HG03097 (cell line): Measurements from ENCODE around the gene TMEM181.

Experiments used
- ATAC-seq: cut with Tn5 transposase; IDR thresholded peaks from one replicate; pipeline ENCODE4 v1.9.1; 2021; ENCODE audit not compliant: unreplicated experiment, low FRiP score

TMEM181 gene

GRCh38 chr6:158560836-158561320 lies 987 bp downstream of the TMEM181 start:
- ATAC-seq, result no peak

GRCh38 chr6:158561321-158561884 lies 1.5 kb downstream of the TMEM181 start:
- no peak for ATAC-seq

GRCh38 chr6:158561938-158562337 lies 2.0 kb downstream of the TMEM181 start:
- no peak for ATAC-seq

- ATAC-seq, result no peak
These were observed 4.6 kb downstream of the TMEM181 start for GRCh38 chr6:158564243-158565121.

GRCh38 chr6:158565122-158565429 lies 5.2 kb downstream of the TMEM181 start:
- ATAC-seq, result no peak

GRCh38 chr6:158565482-158566040 lies 5.7 kb downstream of the TMEM181 start:
- ATAC-seq, result no peak

- no peak for ATAC-seq
These were observed 6.4 kb downstream of the TMEM181 start for GRCh38 chr6:158566207-158566818.

- no peak for ATAC-seq
These were observed 7.3 kb downstream of the TMEM181 start for GRCh38 chr6:158567152-158567551.

- ATAC-seq, result no peak
These were observed 8.0 kb downstream of the TMEM181 start for GRCh38 chr6:158567871-158568401.

GRCh38 chr6:158568549-158568948 lies 8.7 kb downstream of the TMEM181 start:
- ATAC-seq, result no peak

- ATAC-seq, result no peak
These were observed 9.1 kb downstream of the TMEM181 start for GRCh38 chr6:158569036-158569435.

- no peak for ATAC-seq
These were observed 10.7 kb downstream of the TMEM181 start for GRCh38 chr6:158570681-158570962.

GRCh38 chr6:158571826-158572652 lies 12.1 kb downstream of the TMEM181 start:
- ATAC-seq, result no peak

- no peak for ATAC-seq
These were observed 13.0 kb downstream of the TMEM181 start for GRCh38 chr6:158572653-158573541.

GRCh38 chr6:158573542-158573931 lies 13.6 kb downstream of the TMEM181 start:
- no peak for ATAC-seq

- no peak for ATAC-seq
These were observed 14.9 kb downstream of the TMEM181 start for GRCh38 chr6:158574800-158575199.

- ATAC-seq, result no peak
These were observed 15.7 kb downstream of the TMEM181 start for GRCh38 chr6:158575550-158575949.

- ATAC-seq, result no peak
These were observed 24.4 kb downstream of the TMEM181 start for GRCh38 chr6:158584236-158584651.

GRCh38 chr6:158586652-158587051 lies 26.8 kb downstream of the TMEM181 start:
- ATAC-seq, result no peak

- ATAC-seq, result no peak
These were observed 29.5 kb downstream of the TMEM181 start for GRCh38 chr6:158589366-158589765.
